H1 (cell line): ENCODE data around the gene SDSL. TPM values are rescaled to one million over a fixed set of nuclear protein-coding genes. Genes with fewer than 3 reads are reported as not detected.

Experiments used
- ASH2L ChIP-seq: fragments of 200-600, 300-600 bp; sonication (generic); IDR thresholded peaks from one replicate; pipeline ENCODE4 v1.7.1; 2017; ENCODE audit warnings: low read length
- ATF3 ChIP-seq: IDR thresholded peaks from 2 replicates; pipeline ENCODE4 v1.6.1; 2011; ENCODE audit warnings: low read depth, mild to moderate bottlenecking, low read length; ENCODE audit not compliant: insufficient read depth
- BCL11A ChIP-seq, 2 experiments: IDR thresholded peaks; one replicate each; pipeline ENCODE4 v1.6.1; 2011; ENCODE audit warnings: low read depth in 2 of 2, low read length in 2 of 2, mild to moderate bottlenecking in 2 of 2
- CBX8 ChIP-seq: fragments of 300-800, 300-1000 bp; sonication (generic); IDR thresholded peaks from 2 replicates; pipeline ENCODE4 v1.7.1; 2016; ENCODE audit warnings: low read depth, low read length, borderline replicate concordance
- CREB1 ChIP-seq: IDR thresholded peaks from 2 replicates; pipeline ENCODE4 v1.6.1; 2012; ENCODE audit warnings: inconsistent platforms
- EZH2 ChIP-seq: fragments of 200-600 bp; sonication (generic); IDR thresholded peaks from 2 replicates; pipeline ENCODE4 v1.7.1; 2012; ENCODE audit warnings: low read depth, mild to moderate bottlenecking, moderate library complexity, low read length, inconsistent platforms; ENCODE audit not compliant: severe bottlenecking
- FOSL1 ChIP-seq: IDR thresholded peaks from 2 replicates; pipeline ENCODE4 v1.6.1; 2011; ENCODE audit warnings: mild to moderate bottlenecking, low read depth, low read length, moderate library complexity; ENCODE audit not compliant: insufficient read depth
- GABPA ChIP-seq: IDR thresholded peaks from 2 replicates; pipeline ENCODE4 v1.6.1; 2011; ENCODE audit warnings: mild to moderate bottlenecking, low read length, moderate library complexity, borderline replicate concordance; ENCODE audit not compliant: insufficient read depth
- GTF2F1 ChIP-seq: IDR thresholded peaks from 2 replicates; pipeline ENCODE4 v1.6.1; 2012; ENCODE audit warnings: low read depth, low read length, improper control_type of control experiment, borderline replicate concordance
- HDAC6 ChIP-seq: IDR thresholded peaks from one replicate; pipeline ENCODE4 v1.7.1; 2012; ENCODE audit warnings: low read depth, mild to moderate bottlenecking, inconsistent platforms, low read length, moderate library complexity
- MAFK ChIP-seq: IDR thresholded peaks from 2 replicates; pipeline ENCODE4 v1.6.1; 2012; ENCODE audit warnings: low read depth, mild to moderate bottlenecking, improper control_type of control experiment, low read length
- NANOG ChIP-seq: IDR thresholded peaks from 2 replicates; pipeline ENCODE4 v1.6.1; 2011; ENCODE audit warnings: low read length, low read depth, mild to moderate bottlenecking, inconsistent platforms; ENCODE audit not compliant: insufficient read depth, poor library complexity, severe bottlenecking
- PHF8 ChIP-seq: fragments of 200-600 bp; sonication (generic); conservative IDR thresholded peaks from 2 replicates; pipeline ENCODE4 v1.7.1; 2012; ENCODE audit warnings: low read depth, mild to moderate bottlenecking, inconsistent platforms, low read length, moderate library complexity
- RBBP5 ChIP-seq: IDR thresholded peaks from 2 replicates; pipeline ENCODE4 v1.7.1; 2012; ENCODE audit warnings: low read depth, mild to moderate bottlenecking, inconsistent platforms, low read length, moderate library complexity, borderline replicate concordance
- RFX5 ChIP-seq: IDR thresholded peaks from 2 replicates; pipeline ENCODE4 v1.6.1; 2011; ENCODE audit warnings: low read depth, low read length, improper control_type of control experiment, borderline replicate concordance
- RXRA ChIP-seq: IDR thresholded peaks from 2 replicates; pipeline ENCODE4 v1.6.1; 2011; ENCODE audit warnings: low read depth, mild to moderate bottlenecking, low read length, moderate library complexity; ENCODE audit not compliant: insufficient read depth
- SAP30 ChIP-seq: fragments of 300-600 bp; sonication (generic); IDR thresholded peaks from 2 replicates; pipeline ENCODE4 v1.7.1; 2012; ENCODE audit warnings: low read length, moderate library complexity, mild to moderate bottlenecking, inconsistent platforms; ENCODE audit not compliant: insufficient read depth, insufficient replicate concordance
- SIRT6 ChIP-seq: IDR thresholded peaks from one replicate; pipeline ENCODE4 v1.7.1; 2012; ENCODE audit warnings: low read length, inconsistent platforms
- SUZ12 ChIP-seq: fragments of 200-600 bp; sonication (generic); IDR thresholded peaks from 2 replicates; pipeline ENCODE4 v1.6.1; 2012; ENCODE audit warnings: mild to moderate bottlenecking, inconsistent platforms, low read length, moderate library complexity, mixed read lengths
- TAF7 ChIP-seq: optimal IDR thresholded peaks from 2 replicates; pipeline ENCODE3; 2011; ENCODE audit warnings: low read depth, mild to moderate bottlenecking, inconsistent platforms, low read length, moderate library complexity, borderline replicate concordance
- TEAD4 ChIP-seq: IDR thresholded peaks from 2 replicates; pipeline ENCODE4 v1.6.1; 2012; ENCODE audit warnings: low read depth, low read length, inconsistent platforms, mixed read lengths
- USF2 ChIP-seq: IDR thresholded peaks from 2 replicates; pipeline ENCODE4 v1.6.1; 2011; ENCODE audit warnings: low read length, improper control_type of control experiment
- polyA plus RNA-seq, 7 experiments: library from polyadenylated mRNA; depleted of rRNA in 3 of 7; stranded (reverse) in 5 of 7; unstranded in 2 of 7; fragments of >200 nt in 5 of 7; fragments of 200-250 nt in 2 of 7; gene quantifications; 1 replicate in 5 of 7; 2 replicates in 1 of 7; 4 replicates in 1 of 7; pipeline versions ENCODE4 v1.2.1 to v1.2.3, GENCODE V29; 2011 to 2013; ENCODE audit warnings: missing spikeins in 2 of 7, mixed read lengths in 2 of 7
- total RNA-seq: library from RNA; stranded (reverse); fragmentation: NEBNext Ultra II Directional; extraction: Animal tissue kit (Norgen Biotek cat#: 25700); gene quantifications from 2 replicates; pipeline ENCODE4 v1.2.1, GENCODE V29; 2021

Gene SDSL
- total and polyA plus RNA-seq, 2 of the 8 experiments (the other 6 are each of a cell fraction or from before 2014, with no cell fraction given), result 0.69 to 1.3 TPM

- no peak for TF ChIP-seq HDAC6
- TF ChIP-seq EZH2, result no peak
- TF ChIP-seq CBX8, result no peak
- peak; percentile 85 for TF ChIP-seq TEAD4
- TF ChIP-seq GTF2F1, result no peak
- TF ChIP-seq SAP30, result no peak
- no peak for TF ChIP-seq PHF8
- TF ChIP-seq USF2, result no peak
- no peak for TF ChIP-seq MAFK
- TF ChIP-seq BCL11A (IDR thresholded peaks at IDR 0.05; ENCODE audit: low read depth in 2 of 2, low read length in 2 of 2), result no peak
- TF ChIP-seq RFX5, result no peak
- no peak for TF ChIP-seq NANOG
- no peak for TF ChIP-seq SIRT6
- 0 out of 2 replicates have a peak, but pooled peaks have one; percentile 21 for TF ChIP-seq GABPA
- TF ChIP-seq RXRA, result no peak
- TF ChIP-seq CREB1, result no peak
- TF ChIP-seq FOSL1, result no peak
- no peak for TF ChIP-seq ATF3
- no peak for TF ChIP-seq TAF7
- TF ChIP-seq ASH2L, result peak; percentile 94
- 0 out of 2 replicates have a peak, but pooled peaks have one; percentile 16 for TF ChIP-seq RBBP5
- TF ChIP-seq SUZ12, result peak; percentile 93
These were observed 55.1 kb downstream of the SDSL start (continued) for GRCh38 chr12:113477171-113477841.
